Thymus (tissue), 11 donors: ENCODE data around the gene CLEC18C. TPM values are rescaled to one million over a fixed set of nuclear protein-coding genes. Genes with fewer than 3 reads are reported as not detected.
"Not testable (repeated sequence)": the region's sequence is repeated elsewhere in the genome, so short reads cannot be mapped to it uniquely, and the experiment has no call there.

Experiments used
- DNase-seq, 9 donors: peaks; one replicate each; pipeline ENCODE4 v3.0.0-alpha.2; 2013; ENCODE audit warnings: low spot score in 9 of 9, low read depth in 6 of 9, missing footprints in 1 of 9
- H3K27ac ChIP-seq, 2 donors: one replicate each; pipeline ENCODE4 v1.5.1; 2013; ENCODE audit warnings: control low read depth in 1 of 2, low read depth in 1 of 2, low read length in 1 of 2, mild to moderate bottlenecking in 1 of 2, moderate library complexity in 1 of 2
- H3K27me3 ChIP-seq, 2 donors: one replicate each; pipeline ENCODE4 v1.5.1; 2013; ENCODE audit warnings: low read length in 1 of 2; ENCODE audit not compliant: control insufficient read depth in 2 of 2, insufficient read depth in 1 of 2
- H3K36me3 ChIP-seq, 2 donors: one replicate each; pipeline ENCODE4 v1.5.1; 2013; ENCODE audit warnings: low read length in 1 of 2, mild to moderate bottlenecking in 1 of 2, moderate library complexity in 1 of 2; ENCODE audit not compliant: control insufficient read depth in 2 of 2, insufficient read depth in 2 of 2
- H3K4me1 ChIP-seq, 2 donors: one replicate each; pipeline ENCODE4 v1.5.1; 2013; ENCODE audit warnings: low read length in 2 of 2; ENCODE audit not compliant: control insufficient read depth in 2 of 2, insufficient read depth in 2 of 2
- H3K4me3 ChIP-seq, 2 donors: one replicate each; pipeline ENCODE4 v1.5.1; 2013; ENCODE audit warnings: low read length in 2 of 2, control low read depth in 1 of 2, mild to moderate bottlenecking in 1 of 2
- H3K9me3 ChIP-seq, 2 donors: one replicate each; pipeline ENCODE4 v1.5.1; 2013; ENCODE audit warnings: low read length in 1 of 2, mild to moderate bottlenecking in 1 of 2; ENCODE audit not compliant: control insufficient read depth in 2 of 2, insufficient read depth in 1 of 2
- WGBS: extraction: QIAGEN DNeasy Blood & Tissue Kit; methylation state at CpG from one replicate; pipeline ENCODE4 v1.1.7; 2013; 5-methylcytosine and 5-hydroxymethylcytosine counted together
- polyA plus RNA-seq: library from polyadenylated mRNA; stranded (reverse); fragments of 200-250 nt; gene quantifications from one replicate; pipeline ENCODE4 v1.2.3, GENCODE V29; 2013
- total RNA-seq: library from RNA; stranded (reverse); fragments of 120-200 nt; gene quantifications from one replicate; pipeline ENCODE4 v1.2.4, GENCODE V29; 2013
- donor health status: healthy.

Gene CLEC18C
- total and polyA plus RNA-seq, 2 donors: 0.05 to 0.37 TPM

DNA sequence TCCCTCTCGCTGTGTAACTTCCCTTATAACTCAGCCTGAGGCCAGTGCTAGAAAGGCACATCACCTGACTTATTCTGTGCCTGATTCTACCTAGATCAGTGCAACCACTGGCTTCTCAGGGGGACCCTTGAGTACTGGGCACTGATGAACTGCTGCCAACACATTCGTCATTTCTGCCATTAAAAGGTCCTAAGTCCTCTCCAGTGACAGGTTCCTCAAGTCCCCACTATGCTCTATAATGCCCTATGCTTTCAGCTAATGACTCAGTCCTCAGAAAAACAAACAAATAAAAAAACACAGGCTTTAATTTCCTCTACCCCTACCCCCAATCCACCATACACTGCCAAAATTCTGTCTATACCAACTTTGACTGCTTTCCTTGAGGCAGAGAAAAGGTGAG, 49.6 kb downstream of the CLEC18C start:
- H3K27me3 ChIP-seq, H3K4me3 ChIP-seq, H3K27ac ChIP-seq, H3K4me1 ChIP-seq, H3K9me3 ChIP-seq, DNase-seq: not testable (repeated sequence)
- H3K36me3 ChIP-seq: peaks cover 6 to 12% of the 10 kb centered on the region in 2 donors
- WGBS: 95% methylated on average over 1 of the region's 2 CpGs

DNA sequence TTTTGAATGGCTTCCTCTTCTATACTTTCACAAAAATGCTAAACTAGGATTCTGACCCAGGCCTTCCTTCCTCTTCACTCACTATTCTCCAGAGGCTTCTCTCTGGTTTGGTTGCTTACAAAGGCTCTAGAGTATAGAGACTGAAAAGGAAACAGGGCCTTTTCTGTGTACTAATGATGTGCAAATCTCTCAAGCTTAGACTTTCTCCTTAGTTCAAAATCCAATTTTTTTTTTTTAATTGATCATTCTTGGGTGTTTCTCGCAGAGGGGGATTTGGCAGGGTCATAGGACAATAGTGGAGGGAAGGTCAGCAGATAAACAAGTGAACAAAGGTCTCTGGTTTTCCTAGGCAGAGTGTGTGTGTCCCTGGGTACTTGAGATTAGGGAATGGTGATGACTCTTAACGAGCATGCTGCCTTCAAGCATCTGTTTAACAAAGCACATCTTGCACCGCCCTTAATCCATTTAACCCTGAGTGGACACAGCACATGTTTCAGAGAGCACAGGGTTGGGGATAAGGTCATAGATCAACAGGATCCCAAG, 50.5 kb downstream of the CLEC18C start:
- not testable (repeated sequence) for H3K27ac ChIP-seq
- H3K36me3 ChIP-seq: peaks cover 6 to 12% of the 10 kb centered on the region in 2 donors
- WGBS: 95% methylated on average over 1 of the region's 3 CpGs

DNA sequence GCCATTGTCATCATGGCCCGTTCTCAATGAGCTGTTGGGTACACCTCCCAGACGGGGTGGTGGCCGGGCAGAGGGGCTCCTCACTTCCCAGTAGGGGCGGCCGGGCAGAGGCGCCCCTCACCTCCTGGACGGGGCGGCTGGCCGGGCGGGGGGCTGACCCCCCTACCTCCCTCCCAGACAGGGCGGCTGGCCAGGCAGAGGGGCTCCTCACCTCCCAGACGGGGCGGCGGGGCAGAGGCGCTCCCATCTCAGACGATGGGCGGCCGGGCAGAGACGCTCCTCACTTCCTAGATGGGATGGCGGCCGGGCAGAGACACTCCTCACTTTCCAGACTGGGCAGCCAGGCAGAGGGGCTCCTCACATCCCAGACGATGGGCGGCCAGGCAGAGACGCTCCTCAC, 51.1 kb downstream of the CLEC18C start:
- 98% methylated on average over 18 of the region's 24 CpGs for WGBS
- not testable (repeated sequence) for H3K9me3 ChIP-seq, H3K4me3 ChIP-seq, H3K4me1 ChIP-seq, H3K27ac ChIP-seq, DNase-seq, H3K27me3 ChIP-seq
- H3K36me3 ChIP-seq: peaks cover 6 to 12% of the 10 kb centered on the region in 2 donors

More for the DNA sequence above, 50.5 kb downstream of the CLEC18C start:
- DNase-seq, H3K4me3 ChIP-seq, H3K4me1 ChIP-seq, H3K9me3 ChIP-seq, H3K27me3 ChIP-seq: not testable (repeated sequence)

DNA sequence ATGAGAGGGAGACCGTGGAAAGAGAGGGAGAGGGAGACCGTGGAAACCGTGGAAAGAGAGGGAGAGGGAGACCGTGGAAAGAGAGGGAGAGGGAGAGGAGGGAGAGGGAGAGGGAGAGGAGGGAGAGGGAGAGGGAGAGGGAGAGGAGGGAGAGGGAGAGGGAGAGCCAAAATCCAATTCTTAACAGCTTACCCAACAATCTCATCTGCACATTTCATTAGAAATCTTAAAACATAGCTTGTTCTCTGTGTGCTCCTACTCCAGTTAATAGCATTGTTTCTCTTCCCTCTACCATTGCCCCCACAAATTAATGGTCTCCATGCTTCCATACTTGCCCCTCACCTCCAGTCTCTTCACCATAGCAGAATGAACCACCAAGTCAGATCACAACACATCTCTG, 51.8 kb downstream of the CLEC18C start:
- WGBS: 100% methylated on average over 3 of the region's 4 CpGs

DNA sequence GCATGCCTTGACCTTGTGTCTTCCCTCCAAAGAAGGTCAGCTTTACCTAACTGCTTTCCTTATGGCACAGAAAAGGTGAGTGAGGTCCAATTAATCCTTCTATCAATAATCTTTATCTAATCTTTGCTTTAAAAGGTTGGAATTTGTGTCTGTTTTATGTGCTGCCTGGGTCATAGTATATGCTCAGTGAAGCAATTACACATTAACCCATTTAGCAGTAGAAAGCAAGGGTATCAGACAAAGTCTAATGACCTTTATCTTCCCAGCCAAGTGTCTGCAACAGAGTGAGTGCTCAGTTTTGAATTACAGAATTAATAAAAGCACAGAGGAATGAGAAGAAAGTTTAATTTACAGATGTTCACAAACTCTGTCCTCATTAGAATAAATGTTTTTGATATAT, 52.4 kb downstream of the CLEC18C start:
- not testable (repeated sequence) for H3K9me3 ChIP-seq, H3K4me1 ChIP-seq, H3K27me3 ChIP-seq, H3K27ac ChIP-seq, DNase-seq, H3K4me3 ChIP-seq
- peaks cover 4 to 12% of the 10 kb centered on the region in 2 donors for H3K36me3 ChIP-seq

More for the DNA sequence above, 51.8 kb downstream of the CLEC18C start:
- not testable (repeated sequence) for H3K9me3 ChIP-seq, DNase-seq, H3K27ac ChIP-seq, H3K27me3 ChIP-seq, H3K4me1 ChIP-seq, H3K4me3 ChIP-seq
- H3K36me3 ChIP-seq: peaks cover 4 to 12% of the 10 kb centered on the region in 2 donors

DNA sequence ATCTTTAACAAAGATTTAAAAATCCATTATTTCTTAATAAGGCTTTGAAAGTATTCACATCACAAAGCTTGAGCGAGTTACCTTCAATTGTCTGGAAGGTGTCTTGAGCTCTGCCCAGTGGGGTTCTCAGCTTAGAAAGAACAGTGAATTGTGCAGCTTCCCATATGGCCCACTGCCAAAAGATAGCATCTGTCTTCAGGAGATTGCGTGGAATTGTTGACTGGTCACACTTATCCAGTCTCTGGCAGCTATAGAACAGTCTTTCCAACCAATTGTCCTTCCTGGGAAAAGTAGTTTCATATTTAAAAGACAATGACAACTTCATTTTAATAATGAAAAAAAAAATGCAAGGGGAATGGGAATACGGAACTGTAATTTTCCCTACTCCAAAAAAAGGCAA, 58.2 kb downstream of the CLEC18C start:
- not testable (repeated sequence) for H3K9me3 ChIP-seq, H3K27me3 ChIP-seq, H3K27ac ChIP-seq, H3K4me3 ChIP-seq, DNase-seq, H3K4me1 ChIP-seq, H3K36me3 ChIP-seq
- WGBS: 97% methylated on average over 2 of the region's 3 CpGs

Other genes with a start within 250 kb of the CLEC18C start
- gene CLEC18A, start 222.5 kb upstream of the CLEC18C start, total RNA-seq: 0.19 TPM
- 1.9 TPM for gene CLEC18A, start 222.5 kb upstream of the CLEC18C start, polyA plus RNA-seq
- 8.4 TPM for gene PDPR, start 59.5 kb upstream of the CLEC18C start, total RNA-seq
- 10.1 TPM for gene PDPR, start 59.5 kb upstream of the CLEC18C start, polyA plus RNA-seq
- 15.4 TPM for gene EXOSC6, start 78.2 kb downstream of the CLEC18C start, total RNA-seq
- gene EXOSC6, start 78.2 kb downstream of the CLEC18C start, polyA plus RNA-seq: 22.8 TPM
- gene AARS1, start 115.7 kb downstream of the CLEC18C start, total RNA-seq: 52.7 TPM
- 27.0 TPM for gene AARS1, start 115.7 kb downstream of the CLEC18C start, polyA plus RNA-seq
- gene DDX19B, start 125.4 kb downstream of the CLEC18C start, total RNA-seq: 24.9 TPM
- 24.3 TPM for gene DDX19B, start 125.4 kb downstream of the CLEC18C start, polyA plus RNA-seq
- gene DDX19A, start 173.1 kb downstream of the CLEC18C start, total RNA-seq: 32.2 TPM
- 24.1 TPM for gene DDX19A, start 173.1 kb downstream of the CLEC18C start, polyA plus RNA-seq